GM12874 (cell line): ENCODE results near the gene CPAMD8.

Experiments used
- TF ChIP-seq, protein P1 (sequence below): IDR thresholded peaks from 2 replicates; pipeline ENCODE4 v1.5.1; 2011; ENCODE audit warnings: low read depth, mild to moderate bottlenecking, control low read depth, low read length, moderate library complexity; ENCODE audit not compliant: insufficient read depth

The CPAMD8 gene

DNA sequence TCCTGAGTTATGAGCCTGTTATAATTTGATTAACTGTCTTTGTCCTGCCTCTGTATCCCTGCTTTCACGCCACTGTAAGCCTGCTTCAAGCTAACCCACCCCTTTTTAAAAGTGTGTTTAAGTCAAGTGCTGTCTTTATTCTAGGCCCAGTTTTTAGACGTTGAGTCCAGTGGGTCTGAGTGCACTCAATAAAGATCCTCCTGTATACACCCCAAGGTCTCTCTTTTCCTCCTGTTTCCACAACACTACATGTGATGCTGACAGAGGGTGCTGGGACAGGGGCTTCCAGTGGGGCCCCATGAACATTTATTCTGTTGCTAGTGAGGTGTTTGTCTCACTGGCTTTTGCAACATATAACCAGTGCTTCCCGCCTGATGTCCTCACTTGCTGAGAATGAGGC, 144.5 kb downstream of the CPAMD8 start:
- TF ChIP-seq, protein P1, sequence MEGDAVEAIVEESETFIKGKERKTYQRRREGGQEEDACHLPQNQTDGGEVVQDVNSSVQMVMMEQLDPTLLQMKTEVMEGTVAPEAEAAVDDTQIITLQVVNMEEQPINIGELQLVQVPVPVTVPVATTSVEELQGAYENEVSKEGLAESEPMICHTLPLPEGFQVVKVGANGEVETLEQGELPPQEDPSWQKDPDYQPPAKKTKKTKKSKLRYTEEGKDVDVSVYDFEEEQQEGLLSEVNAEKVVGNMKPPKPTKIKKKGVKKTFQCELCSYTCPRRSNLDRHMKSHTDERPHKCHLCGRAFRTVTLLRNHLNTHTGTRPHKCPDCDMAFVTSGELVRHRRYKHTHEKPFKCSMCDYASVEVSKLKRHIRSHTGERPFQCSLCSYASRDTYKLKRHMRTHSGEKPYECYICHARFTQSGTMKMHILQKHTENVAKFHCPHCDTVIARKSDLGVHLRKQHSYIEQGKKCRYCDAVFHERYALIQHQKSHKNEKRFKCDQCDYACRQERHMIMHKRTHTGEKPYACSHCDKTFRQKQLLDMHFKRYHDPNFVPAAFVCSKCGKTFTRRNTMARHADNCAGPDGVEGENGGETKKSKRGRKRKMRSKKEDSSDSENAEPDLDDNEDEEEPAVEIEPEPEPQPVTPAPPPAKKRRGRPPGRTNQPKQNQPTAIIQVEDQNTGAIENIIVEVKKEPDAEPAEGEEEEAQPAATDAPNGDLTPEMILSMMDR = no peak

DNA sequence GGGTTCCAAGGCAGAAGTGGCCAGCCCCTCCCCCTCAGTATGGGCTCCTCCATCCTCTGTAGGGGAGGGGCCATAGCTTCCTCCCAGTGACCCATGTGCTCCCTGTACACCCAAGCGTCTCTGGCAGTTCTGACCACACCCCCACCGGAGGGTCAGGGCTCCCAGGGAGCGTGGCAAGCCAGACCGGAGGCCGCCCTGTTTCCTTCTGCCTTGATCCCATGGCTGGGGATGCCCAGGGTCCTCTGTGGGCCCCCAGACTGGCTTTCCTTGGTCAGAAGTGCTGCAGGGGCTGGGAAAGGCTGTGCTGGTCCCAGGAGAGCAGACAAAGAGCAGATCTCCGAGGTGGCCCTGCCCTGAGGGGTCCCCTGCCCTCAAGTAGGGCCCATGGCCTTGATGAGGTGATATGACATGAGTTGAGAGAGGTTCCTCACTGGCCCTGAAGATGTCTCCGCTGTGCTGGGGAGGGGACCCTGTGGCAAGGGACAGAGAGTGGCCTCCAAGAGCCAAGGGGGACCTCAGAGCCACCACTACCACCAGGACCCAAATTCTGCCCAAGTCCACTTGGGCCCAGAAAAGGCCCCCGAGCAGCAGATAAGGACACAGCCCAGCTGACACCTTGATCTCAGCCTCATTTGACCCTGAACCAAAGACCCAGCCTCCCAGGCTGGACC, 145.6 kb downstream of the CPAMD8 start:
- TF ChIP-seq, protein P1 = no peak

DNA sequence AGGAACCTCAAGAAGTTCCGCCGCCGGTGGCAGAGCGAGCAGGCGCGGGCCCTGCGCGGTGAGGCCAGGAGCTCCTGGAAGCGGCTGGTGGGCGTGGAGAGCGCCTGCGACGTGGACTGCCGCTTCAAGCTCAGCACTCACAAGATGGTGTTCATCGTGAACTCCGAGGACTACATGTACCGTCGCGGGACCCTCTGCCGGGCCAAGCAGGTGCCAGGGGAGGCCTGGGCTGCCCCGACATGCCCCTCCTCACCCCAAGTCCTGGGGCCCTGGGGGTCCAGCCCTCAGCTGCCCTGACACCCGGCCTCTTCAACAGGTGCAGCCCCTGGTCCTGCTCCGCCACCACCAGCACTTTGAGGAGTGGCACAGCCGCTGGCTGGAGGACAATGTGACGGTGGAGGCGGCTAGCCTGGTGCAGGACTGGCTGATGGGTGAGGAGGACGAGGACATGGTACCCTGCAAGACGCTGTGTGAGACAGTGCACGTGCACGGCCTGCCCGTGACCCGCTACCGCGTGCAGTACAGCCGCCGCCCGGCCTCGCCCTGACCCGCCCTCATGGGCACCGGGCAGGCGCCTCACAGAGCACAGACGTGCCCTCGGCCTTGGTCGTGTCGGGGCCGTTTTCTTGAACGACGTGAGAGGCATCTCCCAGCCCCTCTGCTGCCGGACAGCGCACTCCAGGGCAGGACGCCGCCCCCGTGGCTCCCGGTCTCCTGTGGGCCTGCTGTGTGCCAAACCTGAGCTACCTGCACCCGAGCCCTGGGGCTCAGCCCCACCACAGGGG, 148.2 kb downstream of the CPAMD8 start:
- TF ChIP-seq, protein P1 = no peak

DNA sequence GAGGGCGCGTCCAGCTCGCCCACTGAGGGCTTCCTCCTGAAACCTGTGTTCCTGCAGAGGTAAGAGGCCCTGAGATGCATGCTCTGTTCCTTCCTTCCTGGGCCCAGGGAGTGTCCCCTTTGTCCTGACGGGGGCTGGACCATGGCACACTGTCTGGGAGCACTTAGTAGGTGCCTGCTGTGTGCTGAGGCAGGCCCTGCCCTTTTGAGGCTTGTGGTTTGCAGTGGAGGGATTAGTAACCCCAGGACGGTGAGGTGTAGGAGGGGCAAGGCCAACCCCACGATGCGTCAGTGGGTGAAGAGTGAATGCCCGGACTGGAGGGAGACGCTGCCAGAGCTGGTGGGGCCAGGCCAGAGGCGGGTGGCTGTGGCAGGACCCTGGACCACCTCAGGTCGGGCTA, 149.0 kb downstream of the CPAMD8 start:
- TF ChIP-seq, protein P1 = no peak

DNA sequence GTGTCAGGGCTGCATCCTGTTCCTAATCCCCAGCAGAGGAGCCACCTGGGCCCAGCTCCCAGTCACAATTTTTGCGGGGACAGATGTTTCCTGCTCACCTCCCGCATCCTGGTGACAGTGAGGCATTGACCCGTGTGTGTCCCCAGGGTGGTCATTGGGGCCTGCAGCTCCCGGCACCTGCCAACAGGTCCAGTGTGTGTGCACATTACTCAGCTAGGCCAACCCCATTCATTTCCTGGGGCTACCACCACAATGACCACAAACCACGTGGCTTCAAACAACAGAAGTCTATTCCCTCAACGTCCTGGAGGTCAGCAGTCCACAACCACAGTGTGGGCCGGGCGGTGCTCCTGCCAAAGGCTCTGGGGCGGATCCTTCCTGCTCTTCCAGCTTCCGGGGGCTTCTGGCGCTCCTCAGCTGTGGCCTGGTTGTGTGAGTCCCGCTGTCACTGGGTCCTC, 149.7 kb downstream of the CPAMD8 start:
- TF ChIP-seq, protein P1 = no peak

DNA sequence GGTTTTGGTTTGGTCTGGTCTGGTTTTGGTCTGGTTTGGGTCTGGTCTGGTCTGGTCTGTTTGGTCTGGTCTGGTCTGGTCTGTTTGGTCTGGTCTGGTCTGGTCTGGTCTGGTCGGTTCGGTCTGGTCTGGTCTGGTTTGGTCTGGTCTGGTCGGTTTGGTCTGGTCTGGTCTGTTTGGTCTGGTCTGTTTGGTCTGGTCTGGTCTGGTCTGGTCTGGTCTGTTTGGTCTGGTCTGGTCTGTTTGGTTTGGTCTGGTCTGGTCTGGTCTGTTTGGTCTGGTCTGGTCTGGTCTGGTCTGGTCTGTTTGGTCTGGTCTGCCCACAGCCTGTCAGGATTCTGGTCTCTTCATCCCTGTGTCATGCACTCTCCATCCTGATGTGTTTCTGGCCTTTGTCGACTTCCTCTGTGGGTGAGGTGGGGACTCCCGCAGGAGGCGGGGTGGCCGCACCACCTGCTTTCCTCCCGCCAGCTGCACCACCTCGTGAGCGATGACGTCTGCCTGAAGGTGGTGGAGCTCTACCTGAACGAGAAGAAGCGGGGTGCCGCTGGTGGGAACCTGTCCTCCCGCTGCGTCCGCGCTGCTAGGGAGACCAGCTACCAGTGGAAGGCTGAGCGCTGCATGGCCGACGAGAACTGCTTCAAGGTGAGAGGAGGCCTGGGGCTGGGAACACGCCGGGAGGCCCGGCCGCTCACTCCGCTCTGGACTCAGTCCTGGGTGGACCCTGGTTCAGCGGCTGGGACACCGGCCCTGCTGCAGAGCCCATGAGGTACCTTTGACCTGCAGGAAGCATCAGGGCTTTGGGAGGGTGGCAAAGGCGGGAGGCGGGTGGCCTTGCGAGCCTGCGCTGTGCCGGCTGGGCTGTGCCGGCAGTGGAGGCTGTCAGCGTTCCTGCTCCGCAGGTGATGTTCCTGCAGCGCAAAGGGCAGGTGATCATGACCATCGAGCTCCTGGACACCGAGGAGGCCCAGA, 150.7 kb downstream of the CPAMD8 start:
- TF ChIP-seq, protein P1 = no peak
